B cell (primary cell): Measurements from ENCODE around the gene RNASE13.

Experiments
- CTCF ChIP-seq: fragments of 200-600 bp; IDR thresholded peaks from one replicate; pipeline ENCODE4 v1.8.0; 2022; ENCODE audit warnings: antibody characterized with exemption, mild to moderate bottlenecking
- EZH2 ChIP-seq: IDR thresholded peaks from 2 replicates; pipeline ENCODE4 v1.6.1; 2012; ENCODE audit warnings: borderline replicate concordance, low read depth, mild to moderate bottlenecking, moderate library complexity, low read length; ENCODE audit not compliant: insufficient read depth, poor library complexity, severe bottlenecking

GRCh38 chr14:21077672-21078071 is 43.1 kb upstream of the RNASE13 start:
- TF ChIP-seq CTCF (no peak), EZH2 (no peak)
